ENCODE results near the gene IER5L.

The IER5L gene

GRCh38 chr9:129183495-129184218 lies 5.6 kb upstream of the IER5L start:
- no peaks in the 10 kb centered on the region for H3K9me3 ChIP-seq
- DNase-seq = no peak
- H3K4me1 ChIP-seq = no peaks in the 10 kb centered on the region
- H3K27me3 ChIP-seq = no peaks in the 10 kb centered on the region
- no peak overlapping the region for H3K4me3 ChIP-seq (ENCODE audit: low read depth, low read length)
- no peaks in the 10 kb centered on the region for H3K36me3 ChIP-seq
- no peak for TF ChIP-seq CTCF (IDR thresholded peaks at IDR 0.05; ENCODE audit: low read depth, low read length)

GRCh38 chr9:129182625-129183494 lies 4.8 kb upstream of the IER5L start:
- DNase-seq = peak; percentile 61
- TF ChIP-seq CTCF (IDR thresholded peaks at IDR 0.05; ENCODE audit: low read depth, low read length) = peak; percentile 56
- Histone ChIP-seq H3K4me1 (peaks cover 3% of the 10 kb centered on the region), H3K9me3 (no peaks in the 10 kb centered on the region), H3K36me3 (no peaks in the 10 kb centered on the region), H3K4me3 (ENCODE audit: low read depth, low read length) (no peak overlapping the region), H3K27me3 (no peaks in the 10 kb centered on the region)

GRCh38 chr9:129182122-129182521 lies 4.1 kb upstream of the IER5L start:
- Histone ChIP-seq H3K4me1 (peaks cover 3% of the 10 kb centered on the region), H3K36me3 (no peaks in the 10 kb centered on the region), H3K9me3 (no peaks in the 10 kb centered on the region), H3K4me3 (ENCODE audit: low read depth, low read length) (no peak overlapping the region), H3K27me3 (no peaks in the 10 kb centered on the region)
- no peak for DNase-seq
- TF ChIP-seq CTCF (IDR thresholded peaks at IDR 0.05; ENCODE audit: low read depth, low read length) = no peak

- no peaks in the 10 kb centered on the region for H3K36me3 ChIP-seq
- no peak overlapping the region for H3K4me3 ChIP-seq (ENCODE audit: low read depth, low read length)
- H3K27me3 ChIP-seq = no peaks in the 10 kb centered on the region
- DNase-seq = no peak
- no peaks in the 10 kb centered on the region for H3K9me3 ChIP-seq
- peaks cover 3% of the 10 kb centered on the region for H3K4me1 ChIP-seq
- TF ChIP-seq CTCF (IDR thresholded peaks at IDR 0.05; ENCODE audit: low read depth, low read length) = no peak
Observed at GRCh38 chr9:129181246-129181645, 3.2 kb upstream of the IER5L start.

GRCh38 chr9:129178568-129179382 lies 714 bp upstream of the IER5L start:
- H3K4me3 ChIP-seq (ENCODE audit: low read depth, low read length) = peak overlapping the region; percentile 39
- no peaks in the 10 kb centered on the region for H3K9me3 ChIP-seq
- DNase-seq = no peak
- H3K4me1 ChIP-seq = peaks cover 3% of the 10 kb centered on the region
- no peaks in the 10 kb centered on the region for H3K27me3 ChIP-seq
- no peak for TF ChIP-seq CTCF (IDR thresholded peaks at IDR 0.05; ENCODE audit: low read depth, low read length)
- H3K36me3 ChIP-seq = no peaks in the 10 kb centered on the region

All from BE2C (cell line).